Ramos (cell line): Measurements from ENCODE around the gene CACNA1B.

Experiments used
- in situ Hi-C: fragments of 300-500 bp; cut with MboI; formaldehyde crosslinking; loops from one replicate; pipeline ENCODE4 v1.14.3; 2022; ENCODE audit warnings: low sequenced_read_pairs; ENCODE audit not compliant: unreplicated experiment

The CACNA1B gene

GRCh38 chr9:137917795-137918194 is 40.2 kb downstream of the CACNA1B start:
- in situ Hi-C loops: no loop called here

GRCh38 chr9:137918331-137919094 is 40.9 kb downstream of the CACNA1B start:
- in situ Hi-C loops: no loop called here

GRCh38 chr9:137919095-137919465 is 41.5 kb downstream of the CACNA1B start:
- in situ Hi-C loops: no loop called here

GRCh38 chr9:137919649-137920141 is 42.1 kb downstream of the CACNA1B start:
- in situ Hi-C loops: no loop called here

- in situ Hi-C loops: no loop called here
These were observed 43.2 kb downstream of the CACNA1B start for GRCh38 chr9:137920753-137921152.

- in situ Hi-C loops: no loop called here
These were observed 46.6 kb downstream of the CACNA1B start for GRCh38 chr9:137924169-137924568.

- in situ Hi-C loops: no loop called here
These were observed 47.3 kb downstream of the CACNA1B start for GRCh38 chr9:137924761-137925369.

- in situ Hi-C loops: no loop called here
These were observed 66.1 kb downstream of the CACNA1B start for GRCh38 chr9:137943655-137944054.

- in situ Hi-C loops: no loop called here
These were observed 68.0 kb downstream of the CACNA1B start for GRCh38 chr9:137945581-137945980.

- in situ Hi-C loops: no loop called here
These were observed 69.4 kb downstream of the CACNA1B start for GRCh38 chr9:137946993-137947392.

- in situ Hi-C loops: no loop called here
These were observed 71.1 kb downstream of the CACNA1B start for GRCh38 chr9:137948642-137949041.

GRCh38 chr9:137949260-137949659 is 71.7 kb downstream of the CACNA1B start:
- in situ Hi-C loops: no loop called here

GRCh38 chr9:137951107-137951506 is 73.5 kb downstream of the CACNA1B start:
- in situ Hi-C loops: no loop called here

- in situ Hi-C loops: no loop called here
These were observed 74.3 kb downstream of the CACNA1B start for GRCh38 chr9:137951597-137952490.

GRCh38 chr9:137952976-137953666 is 75.5 kb downstream of the CACNA1B start:
- in situ Hi-C loops: no loop called here

GRCh38 chr9:137953683-137954438 is 76.3 kb downstream of the CACNA1B start:
- in situ Hi-C loops: no loop called here

- in situ Hi-C loops: no loop called here
These were observed 77.6 kb downstream of the CACNA1B start for GRCh38 chr9:137955224-137955570.

GRCh38 chr9:137955586-137955985 is 78.0 kb downstream of the CACNA1B start:
- in situ Hi-C loops: no loop called here

- in situ Hi-C loops: no loop called here
These were observed 78.5 kb downstream of the CACNA1B start for GRCh38 chr9:137956039-137956438.
